Sciatic nerve (tissue), 2 donors: ENCODE measurements around the gene PIGU. TPM values are rescaled to one million over a fixed set of nuclear protein-coding genes. Genes with fewer than 3 reads are reported as not detected.
"Not testable (repeated sequence)": the region's sequence is repeated elsewhere in the genome, so short reads cannot be mapped to it uniquely, and the experiment has no call there.

ENCODE experiments used
- ATAC-seq: fragments of 200-7000 bp; cut with Tn5 transposase; one replicate; pipeline ENCODE4 v1.9.1; 2020; ENCODE audit warnings: mild to moderate bottlenecking, moderate library complexity
- DNase-seq: peaks from one replicate; pipeline ENCODE4 v3.0.0-alpha.2; 2020; ENCODE audit warnings: low spot score
- intact Hi-C: fragments of 100-400 bp; cut with DNase I; formaldehyde crosslinking; loops from one replicate; pipeline ENCODE4 v1.14.2; 2022
- total RNA-seq: library from RNA; stranded (reverse); fragmentation: NEBNext Ultra II Directional; extraction: Animal tissue kit (Norgen Biotek cat#: 25700); gene quantifications from one replicate; pipeline ENCODE4 v1.2.1, GENCODE V29; 2021
- donor health status: DM: no; HTN: no; CAD: no.
- donor health status: DM: no; HTN: no; CAD: no.

Gene PIGU
- total RNA-seq, 1 donor from 2014 or later: 28.2 TPM

- DNase-seq: no peak
- ATAC-seq: no peak
- intact Hi-C loops: no loop called here
Observed at GRCh38 chr20:34675993-34676641, 775 bp downstream of the PIGU start.

GRCh38 chr20:34675561-34675960 lies 1.3 kb downstream of the PIGU start:
- DNase-seq (no peak), ATAC-seq (no peak)
- intact Hi-C loops: no loop called here

DNA sequence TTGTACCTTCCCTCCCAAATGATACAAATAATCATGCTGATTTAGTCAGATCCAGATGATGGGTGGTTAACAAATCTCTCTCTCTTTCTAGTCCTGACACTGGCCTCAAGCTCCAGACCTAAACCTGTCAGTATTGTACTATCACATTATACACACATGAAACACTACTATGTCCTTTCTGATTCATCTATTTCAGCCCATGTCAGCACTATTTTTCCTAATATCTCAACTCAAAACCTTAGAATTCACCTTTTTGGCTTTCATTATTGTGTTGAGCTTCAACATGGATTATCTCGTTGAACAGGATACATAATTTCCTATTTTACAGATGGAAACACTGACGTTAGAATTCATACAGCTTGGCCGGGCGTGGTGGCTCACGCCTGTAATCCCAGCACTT lies 3.5 kb downstream of the PIGU start:
- DNase-seq: no peak
- intact Hi-C loops: no loop called here
- no peak for ATAC-seq

DNA sequence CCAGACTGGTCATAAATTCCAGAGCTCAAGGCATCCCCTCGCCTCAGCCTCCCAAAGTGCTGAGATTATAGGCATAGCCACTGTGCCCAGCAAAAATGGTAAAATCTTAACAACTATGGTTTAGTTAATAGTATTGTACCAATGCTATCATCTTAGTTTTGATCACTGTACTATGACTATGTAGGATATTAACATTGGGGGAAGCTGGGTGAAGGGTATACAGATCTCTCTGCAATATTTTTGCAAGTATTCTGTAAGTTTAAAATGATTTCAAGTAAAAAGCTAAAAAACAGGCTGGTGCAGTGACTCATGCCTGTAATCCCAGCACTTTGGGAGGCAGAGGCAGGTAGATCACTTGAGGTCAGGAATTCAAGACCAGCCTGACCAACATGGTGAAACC lies 7.8 kb downstream of the PIGU start:
- ATAC-seq: no peak
- DNase-seq: no peak
- intact Hi-C loops: no loop called here

GRCh38 chr20:34664751-34665150 lies 12.1 kb downstream of the PIGU start:
- ATAC-seq, DNase-seq, intact Hi-C loops: not testable (repeated sequence)

DNA sequence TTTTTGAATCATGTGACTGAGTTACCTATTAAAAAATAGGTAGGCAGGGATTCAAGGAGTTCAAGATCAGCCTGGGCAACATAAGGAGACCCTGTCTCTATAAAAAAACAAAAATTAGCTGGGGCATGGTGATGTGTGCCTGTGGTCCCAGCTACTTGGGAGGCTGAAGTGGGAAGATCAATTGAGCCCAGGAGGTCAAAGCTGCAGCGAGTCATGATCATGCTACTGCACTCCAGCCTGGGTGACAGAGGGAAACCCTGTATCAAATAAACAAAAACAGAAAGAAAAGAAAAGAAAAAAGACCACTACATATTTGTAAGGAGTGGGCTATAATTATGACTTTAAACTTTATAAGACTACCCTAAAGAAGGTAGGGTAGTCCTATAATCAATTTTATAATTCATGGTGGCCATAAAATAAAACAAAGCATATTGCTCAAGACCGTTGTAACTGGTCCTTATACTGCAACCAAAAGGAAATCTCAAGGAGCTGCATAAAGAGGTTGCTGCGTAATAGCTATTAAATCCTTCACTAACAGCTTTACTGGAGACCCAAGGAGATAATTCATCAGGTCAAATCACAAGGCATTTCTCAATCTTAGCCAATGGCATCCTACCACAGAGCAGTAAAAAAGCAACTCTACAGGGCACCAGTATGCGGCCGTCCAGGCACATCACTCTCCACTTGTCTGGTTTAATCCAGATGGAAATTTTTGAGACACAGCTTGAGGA lies 13.5 kb downstream of the PIGU start:
- no peak for ATAC-seq
- no peak for DNase-seq
- intact Hi-C loops: no loop called here

DNA sequence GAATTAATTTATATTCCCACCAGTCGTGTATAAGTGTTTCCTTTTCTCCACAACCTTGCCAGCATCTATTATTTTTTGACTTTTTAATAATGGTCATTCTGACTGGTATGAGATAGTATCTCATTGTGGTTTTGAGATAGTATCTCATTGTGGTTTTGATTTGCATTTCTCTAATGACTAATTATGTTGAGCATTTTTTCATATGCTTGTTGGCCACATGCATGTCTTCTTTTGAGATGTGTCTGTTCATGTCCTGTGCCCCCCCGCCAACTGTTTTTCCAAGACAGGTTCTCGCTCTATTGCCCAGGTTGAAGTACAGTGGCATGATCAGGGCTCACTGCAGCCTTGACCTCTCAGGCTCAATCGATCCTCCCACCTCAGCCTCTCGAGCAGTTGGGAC lies 15.1 kb downstream of the PIGU start:
- ATAC-seq, intact Hi-C loops, DNase-seq: not testable (repeated sequence)

- not testable (repeated sequence) for ATAC-seq
Observed at GRCh38 chr20:34658654-34659053, 18.2 kb downstream of the PIGU start.

GRCh38 chr20:34654207-34654744 lies 22.6 kb downstream of the PIGU start:
- DNase-seq (no peak), ATAC-seq (no peak)
- intact Hi-C loops: no loop called here

More at GRCh38 chr20:34658654-34659053, 18.2 kb downstream of the PIGU start:
- intact Hi-C loops, DNase-seq: not testable (repeated sequence)

DNA sequence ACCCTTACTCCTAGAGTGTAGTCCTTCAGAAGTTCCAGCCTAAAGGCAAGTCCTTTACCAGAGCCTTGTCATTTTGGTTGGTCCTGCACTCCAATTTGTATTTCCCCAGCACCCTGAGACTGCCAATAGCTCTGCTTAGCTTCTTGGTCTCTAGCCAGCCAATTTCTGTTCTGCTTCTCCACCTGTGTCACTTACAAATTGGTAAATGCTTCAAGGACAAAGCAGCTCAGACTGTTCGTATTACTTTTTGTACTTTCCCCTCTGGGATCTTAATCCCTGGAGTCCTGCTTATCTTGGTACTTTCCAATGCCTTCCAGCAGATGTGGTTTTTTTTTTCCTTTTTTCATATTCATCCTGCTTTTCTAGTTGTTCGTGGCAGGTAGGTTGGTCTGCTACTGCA lies 25.7 kb downstream of the PIGU start:
- intact Hi-C loops: no loop called here
- DNase-seq (no peak), ATAC-seq (no peak)

DNA sequence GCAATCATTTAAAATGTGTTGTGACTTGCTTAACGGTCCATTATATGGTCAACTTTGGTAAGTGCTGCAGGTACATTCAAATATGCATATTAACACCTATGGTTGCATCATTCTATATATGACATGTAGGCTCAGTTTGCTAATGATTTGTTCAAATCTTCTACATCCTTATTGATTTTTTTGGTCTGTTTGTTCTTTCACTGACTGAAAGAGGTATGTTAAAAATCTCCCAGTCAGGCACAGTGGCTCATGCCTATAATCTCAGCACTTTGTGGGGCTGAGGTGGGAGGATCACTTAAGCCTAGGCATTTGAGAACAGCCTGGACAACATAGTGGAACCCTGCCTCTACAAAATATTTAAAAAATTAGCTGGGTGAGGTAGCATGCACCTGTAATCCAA lies 29.2 kb downstream of the PIGU start:
- ATAC-seq: no peak

GRCh38 chr20:34644951-34645350 lies 31.9 kb downstream of the PIGU start:
- intact Hi-C loops: no loop called here
- DNase-seq (no peak), ATAC-seq (no peak)

More for the DNA sequence above, 29.2 kb downstream of the PIGU start:
- intact Hi-C loops: no loop called here
- no peak for DNase-seq

GRCh38 chr20:34644345-34644744 lies 32.5 kb downstream of the PIGU start:
- DNase-seq (no peak), ATAC-seq (no peak)

DNA sequence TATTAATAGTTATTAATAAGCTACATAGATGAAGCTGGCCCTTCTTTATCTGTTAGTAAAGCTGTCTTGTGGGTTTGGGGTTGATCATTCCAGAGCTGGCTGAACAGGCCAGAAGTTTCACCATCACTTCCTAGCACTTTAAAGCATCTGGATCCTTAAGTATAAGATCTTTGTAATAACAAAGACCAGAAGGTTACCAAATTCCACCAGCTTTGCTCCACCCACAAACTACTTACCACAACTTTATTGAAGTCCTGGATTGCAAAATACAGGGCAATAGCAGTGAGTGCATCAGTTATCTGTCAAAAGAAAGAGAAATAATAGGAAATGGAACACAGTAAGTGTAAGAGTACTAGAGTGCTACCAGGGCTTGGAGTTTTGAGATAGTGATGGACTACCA lies 33.0 kb downstream of the PIGU start:
- ATAC-seq: peak; percentile 51
- intact Hi-C loops: no loop called here
- DNase-seq: no peak

More at GRCh38 chr20:34644345-34644744, 32.5 kb downstream of the PIGU start:
- intact Hi-C loops: no loop called here

GRCh38 chr20:34642009-34642408 lies 34.9 kb downstream of the PIGU start:
- ATAC-seq: no peak
- intact Hi-C loops: no loop called here
- no peak for DNase-seq

DNA sequence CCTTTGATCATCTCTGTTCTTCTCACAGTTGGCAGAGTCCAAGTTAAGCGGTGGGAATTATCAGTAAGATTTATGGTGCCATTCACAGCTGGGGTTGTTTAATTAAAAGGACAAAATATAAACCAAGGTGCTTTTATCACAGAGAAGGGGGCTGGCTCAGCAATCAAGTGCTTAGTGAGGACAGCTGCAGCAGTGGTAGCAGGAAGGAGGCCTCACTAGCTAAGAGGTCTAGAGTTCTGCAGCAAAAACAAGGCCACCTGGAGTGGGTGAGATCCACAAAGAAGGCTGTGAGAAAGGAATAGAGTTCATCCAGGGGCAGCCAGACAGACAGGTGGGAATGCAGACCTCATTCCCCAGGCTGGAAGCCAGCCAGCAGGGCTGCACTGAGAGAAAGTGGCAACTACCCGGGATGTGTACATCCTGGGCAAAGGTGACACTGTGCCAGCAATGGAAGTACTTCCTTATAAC lies 37.1 kb downstream of the PIGU start:
- intact Hi-C loops: no loop called here
- no peak for DNase-seq
- ATAC-seq: no peak

DNA sequence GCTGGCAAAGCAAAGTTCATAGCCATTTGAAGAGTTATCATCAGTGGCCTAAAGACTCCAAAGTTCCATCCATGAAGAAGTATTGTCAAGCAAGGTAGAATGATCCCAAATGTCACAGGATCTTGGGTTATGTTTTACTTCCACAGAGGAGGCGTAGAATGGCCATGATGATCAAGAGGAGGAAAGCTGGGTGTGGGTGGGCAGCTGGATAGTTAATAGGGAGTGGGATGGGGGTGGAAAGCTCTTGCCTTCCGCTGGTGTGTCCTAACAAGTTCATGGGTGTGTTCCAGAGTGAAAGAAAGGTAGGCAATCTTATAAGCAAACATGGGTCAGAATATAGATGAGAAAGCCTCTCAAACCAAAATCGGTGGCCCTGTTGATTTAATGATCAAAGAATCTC lies 38.4 kb downstream of the PIGU start:
- ATAC-seq (no peak), DNase-seq (no peak)
- intact Hi-C loops: no loop called here

DNA sequence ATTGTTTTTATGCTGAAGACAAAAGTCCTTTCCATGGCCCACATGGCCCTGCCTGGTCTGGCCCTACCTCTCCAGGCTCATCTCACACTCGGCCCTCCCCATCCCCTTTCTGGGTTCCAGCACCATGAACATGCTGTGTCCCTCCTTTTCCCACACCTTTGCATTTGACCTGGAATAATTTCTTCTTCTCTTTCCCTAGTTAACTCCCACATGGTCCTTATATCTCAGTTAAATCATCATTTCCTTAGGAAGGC lies 38.9 kb downstream of the PIGU start:
- ATAC-seq (peak; percentile 51), DNase-seq (no peak)
- intact Hi-C loops: no loop called here

DNA sequence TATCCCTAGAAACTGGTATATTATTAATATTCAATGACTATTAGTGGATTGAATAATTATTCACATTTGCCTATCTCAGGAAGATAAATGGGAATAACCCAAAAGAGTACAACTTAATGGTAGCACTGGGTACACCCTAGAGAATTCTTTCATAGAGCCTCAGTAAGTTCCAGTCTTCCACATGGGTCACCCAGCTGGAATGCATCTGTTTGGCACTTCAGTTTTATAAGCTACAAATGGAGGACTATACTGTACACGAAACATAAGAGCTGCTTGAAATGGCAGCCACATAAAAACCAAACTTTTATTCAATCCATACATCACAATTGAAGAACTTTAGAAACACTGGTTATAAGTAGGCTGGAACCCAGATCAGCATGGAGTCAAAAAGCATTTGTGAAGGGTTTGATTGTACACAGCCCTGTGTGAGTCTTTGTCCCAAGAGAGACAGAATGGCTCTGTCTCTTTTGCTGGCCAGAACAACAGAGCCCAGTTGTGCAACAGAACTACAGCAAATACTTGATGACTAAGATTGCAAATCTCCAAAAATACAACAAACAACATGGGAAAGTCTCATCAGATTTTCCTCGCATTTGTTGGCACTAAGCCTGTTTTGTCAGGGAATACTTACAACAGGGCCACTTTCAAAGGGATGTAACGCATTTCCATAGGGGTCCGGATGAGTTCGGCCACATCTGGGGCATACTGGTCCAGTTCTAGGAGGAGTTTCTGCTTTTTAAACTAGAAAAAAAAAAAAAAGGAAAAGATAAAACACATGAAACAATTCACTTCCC lies 39.5 kb downstream of the PIGU start:
- no peak for DNase-seq
- intact Hi-C loops: no loop called here
- peak; percentile 97 for ATAC-seq

DNA sequence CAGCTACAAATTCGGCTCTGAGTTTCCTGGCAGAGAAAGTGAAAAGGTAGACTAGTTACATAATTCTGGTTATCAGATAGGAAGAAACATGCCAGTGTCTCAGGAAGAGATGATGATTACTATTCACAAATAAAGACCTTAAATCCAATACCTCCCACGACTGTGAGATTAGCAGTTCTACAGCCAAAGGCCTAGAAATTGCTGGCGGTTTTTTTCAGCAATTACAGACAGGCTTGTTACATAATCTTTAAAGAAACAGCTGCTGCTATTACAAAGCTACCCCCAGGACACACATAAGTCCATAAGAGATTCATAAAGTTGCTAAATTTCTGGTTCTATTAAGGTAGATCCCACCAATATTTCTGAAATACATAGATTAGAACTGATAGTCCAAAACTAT lies 40.2 kb downstream of the PIGU start:
- no peak for DNase-seq
- intact Hi-C loops: no loop called here
- ATAC-seq: peak; percentile 33
